GM12865 (cell line): ENCODE results near the gene PAQR5.

ENCODE experiments used
- DNase-seq: peaks from one replicate; pipeline ENCODE4 v3.0.0; 2010; ENCODE audit warnings: low read depth
- H3K4me3 ChIP-seq: 2 replicates; pipeline ENCODE4 v1.5.1; 2011; ENCODE audit warnings: mild to moderate bottlenecking, low read depth, low read length, control low read depth
- TF ChIP-seq, protein P1 (sequence below): IDR thresholded peaks from 2 replicates; pipeline ENCODE4 v1.5.1; 2011; ENCODE audit warnings: low read length, control low read depth, low read depth, inconsistent platforms; ENCODE audit not compliant: insufficient read depth; ENCODE audit errors: missing control alignments

The PAQR5 gene

DNA sequence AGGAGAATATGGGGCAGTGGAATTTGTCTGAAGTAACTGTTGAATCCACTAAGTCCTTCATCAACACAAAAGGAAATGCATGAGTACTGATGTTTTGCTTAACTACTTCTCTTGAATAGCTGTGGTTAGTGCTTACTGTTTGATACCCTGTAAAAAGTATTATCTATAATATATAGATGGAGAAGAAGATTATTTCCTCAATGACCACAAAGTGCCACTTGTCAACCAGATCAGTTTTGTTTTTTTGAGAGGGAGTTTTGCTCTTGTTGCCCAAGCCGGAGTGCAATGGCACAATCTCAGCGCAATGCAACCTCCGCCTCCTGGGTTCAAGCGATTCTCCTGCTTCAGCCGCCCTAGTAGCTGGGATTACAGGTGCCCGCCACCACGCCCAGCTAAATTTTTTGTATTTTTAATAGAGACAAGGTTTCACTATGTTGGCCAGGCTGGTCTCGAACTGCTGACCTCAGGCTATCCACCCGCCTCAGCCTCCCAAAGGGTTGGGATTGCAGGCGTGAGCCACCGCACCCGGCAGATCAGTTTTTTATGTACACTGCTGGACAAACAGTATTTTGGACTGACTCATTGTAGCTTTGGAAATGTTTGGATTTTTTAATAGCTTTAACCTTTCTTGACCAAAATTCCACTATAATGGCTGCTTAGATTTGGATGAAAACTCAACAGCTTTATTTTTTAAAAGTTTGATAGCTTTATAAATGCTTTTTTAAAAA is 152.4 kb downstream of the PAQR5 start:
- H3K4me3 ChIP-seq, result peak overlapping the region; percentile 72
- TF ChIP-seq, protein P1, sequence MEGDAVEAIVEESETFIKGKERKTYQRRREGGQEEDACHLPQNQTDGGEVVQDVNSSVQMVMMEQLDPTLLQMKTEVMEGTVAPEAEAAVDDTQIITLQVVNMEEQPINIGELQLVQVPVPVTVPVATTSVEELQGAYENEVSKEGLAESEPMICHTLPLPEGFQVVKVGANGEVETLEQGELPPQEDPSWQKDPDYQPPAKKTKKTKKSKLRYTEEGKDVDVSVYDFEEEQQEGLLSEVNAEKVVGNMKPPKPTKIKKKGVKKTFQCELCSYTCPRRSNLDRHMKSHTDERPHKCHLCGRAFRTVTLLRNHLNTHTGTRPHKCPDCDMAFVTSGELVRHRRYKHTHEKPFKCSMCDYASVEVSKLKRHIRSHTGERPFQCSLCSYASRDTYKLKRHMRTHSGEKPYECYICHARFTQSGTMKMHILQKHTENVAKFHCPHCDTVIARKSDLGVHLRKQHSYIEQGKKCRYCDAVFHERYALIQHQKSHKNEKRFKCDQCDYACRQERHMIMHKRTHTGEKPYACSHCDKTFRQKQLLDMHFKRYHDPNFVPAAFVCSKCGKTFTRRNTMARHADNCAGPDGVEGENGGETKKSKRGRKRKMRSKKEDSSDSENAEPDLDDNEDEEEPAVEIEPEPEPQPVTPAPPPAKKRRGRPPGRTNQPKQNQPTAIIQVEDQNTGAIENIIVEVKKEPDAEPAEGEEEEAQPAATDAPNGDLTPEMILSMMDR, result no peak
- no peak for DNase-seq

DNA sequence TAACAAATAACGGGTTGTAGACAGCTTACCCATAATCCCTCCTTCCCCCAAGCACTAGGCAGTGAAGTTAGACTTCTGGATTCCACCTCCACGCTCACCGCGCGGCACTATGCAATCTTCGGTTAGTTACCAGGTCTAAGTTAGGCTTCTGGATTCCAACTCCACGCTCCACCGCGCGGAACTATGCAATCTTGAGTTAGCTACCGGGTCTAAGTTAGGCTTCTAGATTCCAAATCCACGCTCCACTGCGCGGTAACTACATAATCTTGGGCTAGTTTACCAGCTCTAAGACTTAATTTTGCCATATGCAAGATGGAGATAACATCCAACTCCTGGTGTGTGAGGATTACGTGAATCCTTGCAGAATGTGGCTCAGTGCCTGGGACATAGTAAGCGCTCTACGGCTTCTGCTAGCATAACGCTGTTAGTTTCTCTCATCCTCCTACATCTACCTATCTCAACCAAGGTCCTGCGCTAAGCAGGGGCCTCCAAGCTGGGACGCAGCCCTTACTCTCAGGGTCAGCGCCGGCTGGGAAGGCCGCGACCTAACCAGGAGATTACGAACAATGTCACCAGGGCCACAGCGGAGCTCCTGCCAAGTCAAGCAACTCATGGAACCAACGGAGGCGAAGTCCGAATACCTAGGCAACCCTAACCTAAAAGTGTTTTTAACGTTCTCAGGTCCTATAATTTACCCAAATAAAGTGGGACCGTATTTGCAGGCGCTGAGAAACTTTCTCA is 153.4 kb downstream of the PAQR5 start:
- TF ChIP-seq, protein P1, result no peak
- H3K4me3 ChIP-seq, result peak overlapping the region; percentile 72
- DNase-seq, result peak; percentile 65

DNA sequence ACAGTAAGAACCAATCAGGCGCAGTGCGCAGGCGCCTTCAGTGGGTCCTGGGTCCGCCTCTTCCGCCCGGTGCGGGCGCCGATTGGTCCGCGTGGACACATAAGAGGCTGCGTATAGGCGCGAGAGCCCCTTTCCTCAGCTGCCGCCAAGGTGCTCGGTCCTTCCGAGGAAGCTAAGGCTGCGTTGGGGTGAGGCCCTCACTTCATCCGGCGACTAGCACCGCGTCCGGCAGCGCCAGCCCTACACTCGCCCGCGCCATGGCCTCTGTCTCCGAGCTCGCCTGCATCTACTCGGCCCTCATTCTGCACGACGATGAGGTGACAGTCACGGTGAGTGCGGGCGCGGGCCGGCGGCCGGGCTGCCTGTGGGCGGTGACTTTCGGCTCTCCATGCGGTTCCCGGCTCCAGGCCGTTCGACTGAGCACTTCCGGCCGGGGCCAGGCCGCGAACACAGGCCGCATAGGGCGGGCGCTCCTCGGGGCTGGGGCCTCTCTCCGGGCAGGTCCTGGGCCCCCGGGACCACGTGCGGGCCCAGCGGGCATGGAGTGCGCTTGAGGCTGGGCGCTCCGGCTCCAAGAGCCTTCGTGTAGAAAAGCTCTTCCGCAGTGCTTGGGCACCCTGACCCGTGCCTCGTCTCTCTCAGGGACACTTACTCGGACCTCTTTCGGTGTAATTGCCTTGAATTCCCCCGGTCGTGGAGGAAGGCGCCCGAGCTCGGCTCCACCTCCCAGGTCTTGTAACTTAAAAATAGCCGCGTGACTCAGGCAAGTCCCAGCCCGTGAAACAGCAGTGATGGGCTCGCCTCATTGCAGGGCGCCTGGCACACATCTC is 154.2 kb downstream of the PAQR5 start, which contains the start of gene RPLP1:
Gene RPLP1, plus strand, starts transcription at position 127 of the 830 bp plus-strand sequence. Its CDS starts 131 bp downstream, at position 258.
- DNase-seq, result peak; percentile 98
- H3K4me3 ChIP-seq, result peak within 1 kb of the TSS; percentile 72
- TF ChIP-seq, protein P1, result no peak

DNA sequence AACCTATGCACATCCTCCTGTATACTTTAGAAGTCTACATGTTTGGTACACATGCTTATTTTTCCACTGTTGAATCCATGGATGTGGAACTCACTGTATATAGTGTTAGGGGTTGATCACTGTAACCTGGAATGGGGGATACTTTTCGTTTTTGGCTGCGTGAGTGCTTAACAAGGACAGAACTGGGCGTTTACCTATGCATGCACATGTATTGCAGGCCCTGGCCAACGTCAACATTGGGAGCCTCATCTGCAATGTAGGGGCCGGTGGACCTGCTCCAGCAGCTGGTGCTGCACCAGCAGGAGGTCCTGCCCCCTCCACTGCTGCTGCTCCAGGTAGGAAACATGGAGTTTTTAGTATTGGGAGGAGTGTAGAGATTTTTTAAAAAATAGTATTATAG is 156.2 kb downstream of the PAQR5 start:
- TF ChIP-seq, protein P1, result no peak
- DNase-seq, result no peak
- peak overlapping the region; percentile 72 for H3K4me3 ChIP-seq

DNA sequence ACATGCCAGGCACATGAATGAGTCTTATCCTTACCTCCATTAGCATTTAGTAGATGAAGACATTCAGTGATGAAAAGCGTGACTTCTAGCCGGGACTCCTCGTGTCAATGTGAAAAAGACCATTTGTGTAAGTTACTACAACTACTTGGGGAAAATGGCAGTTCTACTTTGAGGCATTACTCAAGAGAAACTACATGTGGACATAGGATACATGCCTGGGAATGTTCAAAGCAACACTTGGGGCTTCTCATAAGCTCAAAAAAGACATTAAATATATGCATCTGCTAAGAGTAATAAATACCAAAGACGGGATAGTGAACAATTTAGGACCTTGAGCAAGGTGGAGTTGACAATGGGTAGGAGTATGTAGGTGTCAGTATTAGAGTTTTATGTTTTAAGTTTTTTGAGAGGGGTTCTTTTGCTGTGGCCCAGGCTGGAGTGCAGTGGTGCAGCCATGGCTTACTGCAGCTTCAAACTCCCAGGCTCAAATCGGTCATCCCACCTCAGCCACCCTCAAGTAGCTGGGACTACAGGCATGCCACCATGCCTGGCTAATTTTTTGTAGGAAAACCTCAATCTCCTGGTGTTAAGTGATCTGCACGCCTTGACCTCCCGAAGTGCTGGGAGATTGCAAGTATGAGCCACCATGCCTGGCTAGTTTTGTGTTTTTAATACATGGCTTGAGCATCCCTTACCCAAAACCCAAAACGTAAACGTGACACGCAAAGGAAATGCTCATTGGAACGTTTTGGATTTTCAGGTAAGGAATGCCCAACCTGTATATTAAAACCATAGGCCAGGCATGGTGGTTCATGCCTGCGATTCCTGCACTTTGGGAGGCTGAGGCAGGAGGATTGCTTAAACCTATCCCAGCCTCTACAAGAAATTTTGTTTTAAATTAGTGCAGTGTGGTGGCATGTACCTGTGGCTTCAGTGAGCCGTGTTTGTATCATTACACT is 157.8 kb downstream of the PAQR5 start:
- TF ChIP-seq, protein P1, result no peak
- peak; percentile 31 for DNase-seq
- no peak overlapping the region for H3K4me3 ChIP-seq
